AG04450 (cell line): Measurements from ENCODE around the gene CD9. TPM values are rescaled to one million over a fixed set of nuclear protein-coding genes. Genes with fewer than 3 reads are reported as not detected.

Source experiments
- CTCF ChIA-PET: fragments of 300-600, 350-600 bp; formaldehyde crosslinking; extraction: SDS; loops from one replicate; lab custom pipeline; 2022; ENCODE audit warnings: antibody characterized with exemption, inconsistent platforms; lab: Charles Lee
- POLR2A ChIA-PET: fragments of 350-600 bp; formaldehyde crosslinking; extraction: SDS; loops from one replicate; lab custom pipeline; 2021; ENCODE audit warnings: antibody characterized with exemption, inconsistent platforms; lab: Yijun Ruan, JAX
- DNase-seq: peaks from one replicate; pipeline ENCODE4 v3.0.0-alpha.2; 2011; ENCODE audit warnings: low read depth, low spot score
- H3K27ac ChIP-seq: one replicate; pipeline ENCODE4 v1.5.1; 2012; ENCODE audit warnings: low read depth, low read length, control low read depth
- H3K27me3 ChIP-seq: one replicate; pipeline ENCODE4 v1.6.0; 2012; ENCODE audit warnings: low read length; ENCODE audit not compliant: control insufficient read depth, insufficient read depth
- H3K4me3 ChIP-seq: 2 replicates; pipeline ENCODE4 v1.5.1; 2011; ENCODE audit warnings: mild to moderate bottlenecking, low read depth, low read length, control low read depth
- H3K9me3 ChIP-seq: 2 replicates; pipeline ENCODE4 v1.5.1; 2012; ENCODE audit warnings: low read length; ENCODE audit not compliant: control insufficient read depth, insufficient read depth
- polyA plus RNA-seq: library from polyadenylated mRNA; depleted of rRNA; stranded (reverse); fragments of >200 nt; gene quantifications from 2 replicates; pipeline ENCODE4 v1.2.3, GENCODE V29; 2011
- TF ChIP-seq, protein P1 (sequence below): IDR thresholded peaks from 2 replicates; pipeline ENCODE4 v1.5.1; 2011; ENCODE audit warnings: low read depth, low read length, control low read depth, inconsistent platforms

The CD9 gene
- polyA plus RNA-seq, 1 experiment, result 177 TPM

DNA sequence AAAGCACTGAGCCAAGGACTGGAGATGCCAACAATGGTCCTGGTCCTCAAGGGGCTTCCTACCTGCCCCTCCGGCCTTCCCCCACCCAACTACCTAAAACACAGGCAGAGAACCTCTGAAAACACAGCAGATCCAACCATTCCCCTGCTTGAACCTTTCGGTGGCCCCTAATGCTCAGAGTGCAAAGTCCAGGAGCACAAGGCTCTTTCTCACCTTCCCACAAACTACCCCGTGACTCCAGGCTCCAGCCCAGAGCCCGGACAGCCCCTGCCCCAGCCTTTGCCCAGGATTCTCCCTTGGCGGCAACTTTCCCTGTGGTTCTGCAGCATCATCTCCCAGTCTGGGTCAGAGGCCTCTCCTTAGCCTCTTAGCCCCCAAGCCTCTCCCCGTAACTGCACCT is 1.6 kb upstream of the CD9 start:
- TF ChIP-seq, protein P1, sequence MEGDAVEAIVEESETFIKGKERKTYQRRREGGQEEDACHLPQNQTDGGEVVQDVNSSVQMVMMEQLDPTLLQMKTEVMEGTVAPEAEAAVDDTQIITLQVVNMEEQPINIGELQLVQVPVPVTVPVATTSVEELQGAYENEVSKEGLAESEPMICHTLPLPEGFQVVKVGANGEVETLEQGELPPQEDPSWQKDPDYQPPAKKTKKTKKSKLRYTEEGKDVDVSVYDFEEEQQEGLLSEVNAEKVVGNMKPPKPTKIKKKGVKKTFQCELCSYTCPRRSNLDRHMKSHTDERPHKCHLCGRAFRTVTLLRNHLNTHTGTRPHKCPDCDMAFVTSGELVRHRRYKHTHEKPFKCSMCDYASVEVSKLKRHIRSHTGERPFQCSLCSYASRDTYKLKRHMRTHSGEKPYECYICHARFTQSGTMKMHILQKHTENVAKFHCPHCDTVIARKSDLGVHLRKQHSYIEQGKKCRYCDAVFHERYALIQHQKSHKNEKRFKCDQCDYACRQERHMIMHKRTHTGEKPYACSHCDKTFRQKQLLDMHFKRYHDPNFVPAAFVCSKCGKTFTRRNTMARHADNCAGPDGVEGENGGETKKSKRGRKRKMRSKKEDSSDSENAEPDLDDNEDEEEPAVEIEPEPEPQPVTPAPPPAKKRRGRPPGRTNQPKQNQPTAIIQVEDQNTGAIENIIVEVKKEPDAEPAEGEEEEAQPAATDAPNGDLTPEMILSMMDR, result no peak
- Histone ChIP-seq H3K9me3 (no peaks in the 10 kb centered on the region; the same call in 1 of the 2 replicates), H3K4me3 (no peak overlapping the region), H3K27ac (peak overlapping the region; percentile 31), H3K27me3 (no peaks in the 10 kb centered on the region)
- ChIA-PET CTCF (interaction anchor here (1.0 to 6.3 kb wide), 2 partner anchors 86 to 133 kb away, joined by 3 to 185 read pairs; no protein-coding TSS in a partner anchor), POLR2A (no interaction called here)
- DNase-seq, result no peak

- DNase-seq, result no peak
- POLR2A ChIA-PET, result no interaction called here
- CTCF ChIA-PET, result interaction anchor here (1.0 kb wide), 1 partner anchor 134 kb away, joined by 3 read pairs; no protein-coding TSS in a partner anchor
- Histone ChIP-seq H3K27me3 (no peaks in the 10 kb centered on the region), H3K9me3 (no peaks in the 10 kb centered on the region; the same call in 1 of the 2 replicates), H3K4me3 (no peak overlapping the region), H3K27ac (peak overlapping the region; percentile 31)
- TF ChIP-seq, protein P1, result no peak
Measured at GRCh38 chr12:6198985-6199530, 1.1 kb upstream of the CD9 start.

DNA sequence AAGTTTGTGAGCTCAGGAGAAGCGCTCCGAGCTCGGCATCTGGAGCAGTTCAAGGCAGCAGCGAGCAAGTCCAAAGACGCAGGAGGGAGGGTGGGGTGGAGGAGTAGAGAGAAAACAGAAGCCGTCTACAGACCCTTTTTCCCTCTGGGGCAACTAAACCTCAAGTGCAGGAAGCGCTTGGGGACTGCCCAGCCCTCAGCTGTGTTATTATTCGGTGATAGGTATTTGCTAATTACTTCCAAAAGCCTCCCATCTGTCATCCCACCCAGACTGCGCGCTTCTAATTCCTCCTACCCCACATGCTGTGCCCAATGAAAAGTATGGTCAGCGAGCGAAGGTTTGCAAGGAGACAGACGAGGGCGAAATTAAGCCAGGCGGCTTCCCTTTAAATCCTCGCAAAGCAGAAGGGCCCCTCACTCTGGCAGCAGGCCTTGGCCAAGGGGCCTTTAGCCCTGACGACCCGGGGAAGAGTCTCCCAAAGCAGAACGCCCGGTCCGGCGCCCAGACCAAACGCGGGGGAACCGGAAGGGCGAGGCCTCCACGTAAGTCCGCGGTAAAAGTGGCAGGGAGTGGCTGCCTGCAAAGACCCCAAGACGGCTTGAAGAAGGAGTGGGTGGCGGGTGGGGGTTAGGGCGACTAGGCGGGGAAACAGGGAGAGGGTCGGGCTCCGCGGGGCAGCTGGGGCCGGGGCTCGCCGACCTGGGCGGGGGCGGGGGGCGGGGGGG is 507 bp upstream of the CD9 start:
- TF ChIP-seq, protein P1, result no peak
- CTCF ChIA-PET, result interaction anchor here (1.0 to 3.6 kb wide), 2 partner anchors 80 to 135 kb away, joined by 3 to 14 read pairs; no protein-coding TSS in a partner anchor
- DNase-seq, result no peak
- peak overlapping the region; percentile 83 for H3K4me3 ChIP-seq
- POLR2A ChIA-PET, result no interaction called here
- no peaks in the 10 kb centered on the region; the same call in 1 of the 2 replicates for H3K9me3 ChIP-seq
- H3K27ac ChIP-seq, result no peak overlapping the region
- no peaks in the 10 kb centered on the region for H3K27me3 ChIP-seq

DNA sequence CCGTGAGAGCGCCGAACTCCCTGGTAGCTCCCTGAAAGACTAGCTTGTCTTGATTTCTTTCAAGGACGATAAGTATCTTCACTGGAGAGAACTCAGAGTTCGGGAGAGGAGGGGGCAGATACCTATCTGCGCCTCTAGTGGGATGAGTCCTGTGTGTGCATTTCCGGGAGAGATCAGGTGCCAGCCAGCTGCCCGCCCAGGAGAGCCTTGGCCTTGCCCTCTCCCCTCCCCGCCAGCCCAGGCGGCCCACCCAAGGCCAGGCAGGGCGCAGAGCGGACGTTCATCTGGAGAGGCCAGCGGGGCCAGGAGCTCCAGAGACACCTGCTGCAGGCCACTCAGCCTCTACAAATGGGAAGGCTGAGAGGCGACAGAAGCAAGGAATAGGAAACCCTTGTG is 1.0 kb downstream of the CD9 start:
- Histone ChIP-seq H3K9me3 (no peaks in the 10 kb centered on the region; the same call in 1 of the 2 replicates), H3K27me3 (no peaks in the 10 kb centered on the region), H3K4me3 (peak overlapping the region; percentile 83), H3K27ac (no peak overlapping the region)
- POLR2A ChIA-PET, result interaction anchor here (1.0 to 1.1 kb wide), 2 partner anchors 24 to 29 kb away, joined by 3 to 4 read pairs; no protein-coding TSS in a partner anchor
- CTCF ChIA-PET, result interaction anchor here (0.6 to 5.4 kb wide), 5 partner anchors 11 to 213 kb away, joined by 3 to 31 read pairs (median 4); no protein-coding TSS in a partner anchor
- no peak for DNase-seq
- TF ChIP-seq, protein P1, result no peak

- Histone ChIP-seq H3K9me3 (no peaks in the 10 kb centered on the region; the same call in 1 of the 2 replicates), H3K4me3 (peak overlapping the region; percentile 83; the same call in 1 of the 2 replicates), H3K27ac (no peak overlapping the region), H3K27me3 (no peaks in the 10 kb centered on the region)
- TF ChIP-seq, protein P1, result no peak
- POLR2A ChIA-PET, result interaction anchor here (1.1 kb wide), 1 partner anchor 28 kb away, joined by 4 read pairs; no protein-coding TSS in a partner anchor
- DNase-seq, result no peak
- CTCF ChIA-PET, result interaction anchor here (1.0 to 5.4 kb wide), 4 partner anchors 40 to 214 kb away, joined by 3 to 31 read pairs (median 9); no protein-coding TSS in a partner anchor
Measured at GRCh38 chr12:6201826-6202225, 1.6 kb downstream of the CD9 start.
